Tibial artery (tissue), 4 donors: ENCODE data around the gene CTCFL.
A peak's percentile ranks its signal among the peaks of the same experiment; 100 is the strongest.

ENCODE experiments used
- DNase-seq, 2 donors: peaks; one replicate each; pipeline ENCODE4 v3.0.0-alpha.2; 2019
- H3K27ac ChIP-seq, 2 donors: fragments of 200-600 bp; sonication (generic) in 1 of 2; 1 replicate in 1 of 2; 2 replicates in 1 of 2; pipeline ENCODE4 v1.5.1; 2018 to 2019; ENCODE audit warnings: mild to moderate bottlenecking in 1 of 2
- H3K27me3 ChIP-seq, 2 donors: fragments of 200-600 bp; sonication (generic) in 1 of 2; one replicate each; pipeline versions ENCODE4 v1.5.1 to v1.6.0; 2016 to 2019
- H3K36me3 ChIP-seq, 3 donors: fragments of 200-600 bp; sonication (generic) in 2 of 3; one replicate each; pipeline ENCODE4 v1.5.1; 2016 to 2019; ENCODE audit warnings: mild to moderate bottlenecking in 2 of 3
- H3K4me1 ChIP-seq, 4 donors: fragments of 200-600 bp; sonication (generic) in 2 of 4; 1 replicate in 3 of 4; 2 replicates in 1 of 4; pipeline ENCODE4 v1.5.1; 2016 to 2019
- H3K4me3 ChIP-seq, 2 donors: fragments of 200-600 bp; sonication (generic) in 1 of 2; 1 replicate in 1 of 2; 2 replicates in 1 of 2; pipeline ENCODE4 v1.5.1; 2018 to 2019; ENCODE audit warnings: mild to moderate bottlenecking in 2 of 2
- H3K9me3 ChIP-seq, 3 donors: fragments of 200-600 bp; sonication (generic) in 1 of 3; one replicate each; pipeline ENCODE4 v1.5.1; 2016 to 2019
- intact Hi-C: fragments of 100-400 bp; cut with DNase I; formaldehyde crosslinking; loops from one replicate; pipeline ENCODE4 v1.15.0; 2023; ENCODE audit warnings: low total_unique reads
- TF ChIP-seq, protein P1 (sequence below), 2 experiments: fragments of 200-600 bp in 1 of 2; fragments of 450-650 bp in 1 of 2; IDR thresholded peaks; one replicate each; pipeline ENCODE4 v1.5.1; 2017 to 2019; ENCODE audit warnings: antibody characterized with exemption in 2 of 2, mild to moderate bottlenecking in 1 of 2, moderate library complexity in 1 of 2

Gene CTCFL

DNA sequence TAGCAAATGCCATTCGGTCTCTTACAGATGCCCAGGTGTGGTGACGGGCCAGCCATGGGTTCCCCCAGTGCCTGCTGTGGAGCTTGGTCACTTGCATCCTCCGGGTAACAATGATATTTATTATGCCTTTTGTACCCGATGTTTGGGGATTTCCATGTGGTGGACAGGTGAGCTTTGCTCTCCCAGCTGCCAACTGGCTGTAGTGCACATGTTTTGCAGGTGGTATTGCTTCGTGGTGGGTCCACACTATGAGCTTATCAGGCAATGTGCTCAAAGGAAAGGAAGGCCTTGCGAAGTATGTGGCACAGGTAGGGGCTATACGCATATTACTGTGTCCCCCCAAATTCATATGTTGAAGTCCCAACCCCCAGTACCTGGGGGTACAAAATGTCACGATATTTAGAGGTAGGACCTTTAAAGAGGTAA is 4.2 kb upstream of the CTCFL start:
- no peaks in the 10 kb centered on the region for H3K9me3 ChIP-seq
- H3K36me3 ChIP-seq, result no peaks in the 10 kb centered on the region
- intact Hi-C loops, result no loop called here
- no peak overlapping the region for H3K27ac ChIP-seq
- no peaks in the 10 kb centered on the region for H3K4me1 ChIP-seq
- peaks cover 0 to 21% of the 10 kb centered on the region in 2 donors for H3K27me3 ChIP-seq
- DNase-seq, result peak in 1 of 2 donors; percentile 35
- TF ChIP-seq, protein P1, sequence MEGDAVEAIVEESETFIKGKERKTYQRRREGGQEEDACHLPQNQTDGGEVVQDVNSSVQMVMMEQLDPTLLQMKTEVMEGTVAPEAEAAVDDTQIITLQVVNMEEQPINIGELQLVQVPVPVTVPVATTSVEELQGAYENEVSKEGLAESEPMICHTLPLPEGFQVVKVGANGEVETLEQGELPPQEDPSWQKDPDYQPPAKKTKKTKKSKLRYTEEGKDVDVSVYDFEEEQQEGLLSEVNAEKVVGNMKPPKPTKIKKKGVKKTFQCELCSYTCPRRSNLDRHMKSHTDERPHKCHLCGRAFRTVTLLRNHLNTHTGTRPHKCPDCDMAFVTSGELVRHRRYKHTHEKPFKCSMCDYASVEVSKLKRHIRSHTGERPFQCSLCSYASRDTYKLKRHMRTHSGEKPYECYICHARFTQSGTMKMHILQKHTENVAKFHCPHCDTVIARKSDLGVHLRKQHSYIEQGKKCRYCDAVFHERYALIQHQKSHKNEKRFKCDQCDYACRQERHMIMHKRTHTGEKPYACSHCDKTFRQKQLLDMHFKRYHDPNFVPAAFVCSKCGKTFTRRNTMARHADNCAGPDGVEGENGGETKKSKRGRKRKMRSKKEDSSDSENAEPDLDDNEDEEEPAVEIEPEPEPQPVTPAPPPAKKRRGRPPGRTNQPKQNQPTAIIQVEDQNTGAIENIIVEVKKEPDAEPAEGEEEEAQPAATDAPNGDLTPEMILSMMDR (IDR thresholded peaks at IDR 0.05), result no peak
- H3K4me3 ChIP-seq, result no peak overlapping the region

- intact Hi-C loops, result no loop called here
- TF ChIP-seq, protein P1 (IDR thresholded peaks at IDR 0.05), result no peak
Observed at GRCh38 chr20:57528148-57528547, 3.2 kb upstream of the CTCFL start.

DNA sequence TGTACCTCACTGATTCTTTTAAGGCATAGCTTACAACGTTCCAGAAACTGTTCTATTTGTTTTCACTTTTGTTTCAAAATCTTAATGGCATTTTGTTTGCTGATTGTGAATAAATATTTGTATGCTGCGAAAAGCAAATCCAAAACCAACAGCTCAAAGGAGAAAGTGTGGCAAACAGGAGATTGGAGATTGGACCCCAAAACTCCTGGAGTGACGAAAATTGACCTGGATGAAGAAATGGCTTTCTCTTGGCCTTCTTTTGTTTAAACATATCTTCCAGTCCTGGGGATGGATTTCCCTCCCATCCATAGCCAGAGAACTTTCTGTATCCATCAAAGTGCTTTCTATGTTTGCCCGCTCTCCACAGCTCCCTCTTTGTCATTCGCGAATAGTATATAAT is 2.8 kb upstream of the CTCFL start:
- intact Hi-C loops, result no loop called here

More at GRCh38 chr20:57528148-57528547, 3.2 kb upstream of the CTCFL start:
- H3K4me1 ChIP-seq, result no peaks in the 10 kb centered on the region
- H3K27ac ChIP-seq, result no peak overlapping the region
- H3K36me3 ChIP-seq, result no peaks in the 10 kb centered on the region
- no peak for DNase-seq
- H3K27me3 ChIP-seq, result peaks cover 0 to 21% of the 10 kb centered on the region in 2 donors
- H3K4me3 ChIP-seq, result no peak overlapping the region
- no peaks in the 10 kb centered on the region for H3K9me3 ChIP-seq

DNA sequence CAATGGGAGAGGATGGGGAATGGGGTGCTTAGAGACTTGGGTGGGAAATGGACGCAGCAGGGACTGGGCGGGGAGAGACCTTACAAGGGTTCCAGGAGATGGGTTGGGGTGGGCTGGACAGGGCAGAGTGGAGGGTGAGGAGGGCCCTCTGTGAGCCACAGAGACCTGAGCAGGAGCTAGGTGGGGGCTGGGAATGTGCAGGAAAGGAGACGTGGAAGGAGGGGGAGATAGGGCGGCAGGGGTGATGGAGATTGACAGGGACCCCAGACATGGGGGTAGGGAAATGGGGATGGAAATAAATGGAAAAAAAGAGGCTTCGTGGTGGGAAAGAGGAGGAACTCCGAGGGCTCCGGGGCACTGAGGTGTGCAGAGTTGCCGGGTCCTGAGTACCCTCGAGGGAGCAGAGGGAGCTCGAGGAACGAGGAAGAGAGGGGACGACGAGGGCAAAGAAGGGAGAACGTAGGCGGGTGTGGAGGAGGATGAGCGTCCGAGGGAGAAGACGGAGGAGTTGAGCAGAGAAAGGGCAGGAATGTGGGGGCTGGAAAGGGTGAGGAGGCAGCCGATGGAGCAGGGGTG is 2.0 kb upstream of the CTCFL start:
- DNase-seq, result peak in 1 of 2 donors; percentile 53
- H3K4me1 ChIP-seq, result no peaks in the 10 kb centered on the region
- no peak overlapping the region for H3K4me3 ChIP-seq
- no peak overlapping the region for H3K27ac ChIP-seq
- TF ChIP-seq, protein P1 (IDR thresholded peaks at IDR 0.05), result no peak
- intact Hi-C loops, result no loop called here
- no peaks in the 10 kb centered on the region for H3K9me3 ChIP-seq
- H3K36me3 ChIP-seq, result no peaks in the 10 kb centered on the region
- peaks cover 0 to 21% of the 10 kb centered on the region in 2 donors for H3K27me3 ChIP-seq

More for the DNA sequence above, 2.8 kb upstream of the CTCFL start:
- Histone ChIP-seq H3K9me3 (no peaks in the 10 kb centered on the region), H3K36me3 (no peaks in the 10 kb centered on the region), H3K4me1 (no peaks in the 10 kb centered on the region), H3K4me3 (no peak overlapping the region), H3K27me3 (peaks cover 0 to 21% of the 10 kb centered on the region in 2 donors), H3K27ac (no peak overlapping the region)
- TF ChIP-seq, protein P1 (IDR thresholded peaks at IDR 0.05), result no peak
- DNase-seq, result peak in 1 of 2 donors; percentile 4

GRCh38 chr20:57526087-57526884 is 1.3 kb upstream of the CTCFL start:
- Histone ChIP-seq H3K4me1 (no peaks in the 10 kb centered on the region), H3K36me3 (no peaks in the 10 kb centered on the region), H3K4me3 (no peak overlapping the region), H3K27me3 (peaks cover 0 to 21% of the 10 kb centered on the region in 2 donors), H3K27ac (no peak overlapping the region), H3K9me3 (no peaks in the 10 kb centered on the region)
- intact Hi-C loops, result no loop called here
- TF ChIP-seq, protein P1 (IDR thresholded peaks at IDR 0.05), result no peak
- DNase-seq, result peak in 1 of 2 donors; percentile 54
